Measurements from ENCODE around the gene KLHDC10. TPM values are rescaled to one million over a fixed set of nuclear protein-coding genes. Genes with fewer than 3 reads are reported as not detected.

KLHDC10 gene
- total RNA-seq, 1 experiment from 2014 or later, result 47.0 TPM

DNA sequence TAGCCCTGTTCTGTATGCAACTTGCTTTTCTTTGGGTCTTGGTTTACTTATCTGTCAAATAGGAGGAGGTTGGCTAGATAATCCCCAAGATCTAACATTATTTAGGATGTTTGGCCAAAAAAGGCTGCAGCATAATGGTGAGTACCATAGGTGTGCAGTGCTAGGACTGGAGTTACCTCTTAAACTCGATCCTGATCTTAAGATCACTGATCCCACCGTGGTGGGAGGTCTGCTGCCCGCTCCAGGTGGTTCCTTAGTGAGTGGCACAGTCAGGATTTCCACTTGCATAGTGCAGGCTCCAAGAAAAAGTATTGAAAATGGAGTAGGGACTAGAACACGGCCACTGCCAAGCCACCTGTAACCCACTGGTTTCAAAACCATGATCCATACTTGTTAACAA is 66.9 kb downstream of the KLHDC10 start:
- intact Hi-C loops (cut with micrococcal nuclease; ENCODE audit: unreplicated experiment), result no loop called here
- no peaks in the 10 kb centered on the region for H3K4me1 ChIP-seq (replicated peaks; ENCODE audit: insufficient read depth)
- ChIA-PET CTCF (no interaction called here), POLR2A (ENCODE audit: unreplicated experiment) (no interaction called here)
- no peaks in the 10 kb centered on the region for H3K79me2 ChIP-seq (ENCODE audit: low read depth)
- TF ChIP-seq EZH2 (IDR thresholded peaks at IDR 0.05; ENCODE audit: low read depth), result no peak
- TF ChIP-seq, protein P1, sequence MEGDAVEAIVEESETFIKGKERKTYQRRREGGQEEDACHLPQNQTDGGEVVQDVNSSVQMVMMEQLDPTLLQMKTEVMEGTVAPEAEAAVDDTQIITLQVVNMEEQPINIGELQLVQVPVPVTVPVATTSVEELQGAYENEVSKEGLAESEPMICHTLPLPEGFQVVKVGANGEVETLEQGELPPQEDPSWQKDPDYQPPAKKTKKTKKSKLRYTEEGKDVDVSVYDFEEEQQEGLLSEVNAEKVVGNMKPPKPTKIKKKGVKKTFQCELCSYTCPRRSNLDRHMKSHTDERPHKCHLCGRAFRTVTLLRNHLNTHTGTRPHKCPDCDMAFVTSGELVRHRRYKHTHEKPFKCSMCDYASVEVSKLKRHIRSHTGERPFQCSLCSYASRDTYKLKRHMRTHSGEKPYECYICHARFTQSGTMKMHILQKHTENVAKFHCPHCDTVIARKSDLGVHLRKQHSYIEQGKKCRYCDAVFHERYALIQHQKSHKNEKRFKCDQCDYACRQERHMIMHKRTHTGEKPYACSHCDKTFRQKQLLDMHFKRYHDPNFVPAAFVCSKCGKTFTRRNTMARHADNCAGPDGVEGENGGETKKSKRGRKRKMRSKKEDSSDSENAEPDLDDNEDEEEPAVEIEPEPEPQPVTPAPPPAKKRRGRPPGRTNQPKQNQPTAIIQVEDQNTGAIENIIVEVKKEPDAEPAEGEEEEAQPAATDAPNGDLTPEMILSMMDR (conservative IDR thresholded peaks at IDR 0.05), result no peak
- H3K9me2 ChIP-seq (ENCODE audit: insufficient read depth), result no peaks in the 10 kb centered on the region
- H2AFZ ChIP-seq, result no peak overlapping the region
- no peaks in the 10 kb centered on the region for H3K9me3 ChIP-seq (ENCODE audit: insufficient read depth, low read depth)
- H3K27ac ChIP-seq, result no peak overlapping the region
- DNase-seq, result no peak
- BruUV-seq (replicated peaks), result no TSS peak
- H3K4me2 ChIP-seq, result no peak overlapping the region
- H4K20me1 ChIP-seq (ENCODE audit: insufficient read depth), result no peaks in the 10 kb centered on the region
- H3K36me3 ChIP-seq (ENCODE audit: low read depth), result no peaks in the 10 kb centered on the region
- no peak overlapping the region for H3K4me3 ChIP-seq
- no peaks in the 10 kb centered on the region for H3K27me3 ChIP-seq (ENCODE audit: insufficient read depth, low read depth)
- H3F3A ChIP-seq (ENCODE audit: insufficient read depth, low read depth), result no peaks in the 10 kb centered on the region

DNA sequence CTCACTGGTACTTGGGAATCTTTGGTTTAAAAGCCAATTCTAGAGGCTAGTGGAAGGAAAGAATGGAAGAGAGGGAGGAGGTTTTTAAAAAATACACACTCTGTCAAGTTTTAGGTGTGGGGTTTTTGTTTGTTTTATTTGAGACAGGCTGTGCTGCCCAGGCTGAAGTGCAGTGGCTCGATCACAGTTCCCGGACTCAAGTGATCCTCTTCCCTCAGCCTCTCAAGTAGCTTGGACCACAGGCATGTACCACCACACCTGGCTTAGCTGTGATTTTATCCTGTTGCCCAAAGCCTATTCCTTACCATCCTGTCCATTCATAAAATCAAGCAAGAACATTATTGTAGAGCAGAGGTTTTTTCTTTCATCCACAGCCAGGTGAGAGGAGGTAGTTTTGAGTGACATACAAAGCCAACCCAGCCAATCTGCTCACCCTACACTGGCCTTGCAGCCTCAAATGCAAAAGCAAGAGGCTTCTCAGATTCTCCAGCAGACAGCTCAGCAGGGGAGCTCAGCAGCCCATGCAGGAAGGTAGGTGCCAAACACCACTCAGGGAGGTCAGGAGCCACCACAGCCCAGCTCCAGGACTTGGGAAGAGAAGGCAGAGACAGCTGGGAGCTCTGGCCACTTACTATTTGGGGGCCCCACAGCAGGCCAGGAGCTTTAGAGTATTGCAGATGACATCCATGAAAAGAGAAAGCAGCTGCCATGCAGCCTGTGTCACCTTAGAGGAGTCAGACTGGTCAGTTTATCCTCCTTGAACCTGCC is 69.0 kb downstream of the KLHDC10 start:
- CTCF ChIA-PET, result no interaction called here
- POLR2A ChIA-PET (ENCODE audit: unreplicated experiment), result no interaction called here
- no peak for DNase-seq
- Histone ChIP-seq H3K27me3 (ENCODE audit: insufficient read depth, low read depth) (no peaks in the 10 kb centered on the region), H3K79me2 (ENCODE audit: low read depth) (no peaks in the 10 kb centered on the region), H3K9me3 (ENCODE audit: insufficient read depth, low read depth) (no peaks in the 10 kb centered on the region), H3K36me3 (ENCODE audit: low read depth) (no peaks in the 10 kb centered on the region), H4K20me1 (ENCODE audit: insufficient read depth) (no peaks in the 10 kb centered on the region), H3K4me1 (replicated peaks; ENCODE audit: insufficient read depth) (peaks cover 3% of the 10 kb centered on the region; the same call in 1 of the 2 replicates), H3F3A (ENCODE audit: insufficient read depth, low read depth) (peaks cover 9% of the 10 kb centered on the region; the same call in 1 of the 2 replicates), H3K27ac (no peak overlapping the region), H3K4me3 (no peak overlapping the region), H3K4me2 (no peak overlapping the region), H2AFZ (no peak overlapping the region), H3K9me2 (ENCODE audit: insufficient read depth) (no peaks in the 10 kb centered on the region)
- intact Hi-C loops (cut with micrococcal nuclease; ENCODE audit: unreplicated experiment), result no loop called here
- BruUV-seq (replicated peaks), result no TSS peak
- TF ChIP-seq, protein P1 (conservative IDR thresholded peaks at IDR 0.05), result no peak
- no peak for TF ChIP-seq EZH2 (IDR thresholded peaks at IDR 0.05; ENCODE audit: low read depth)

DNA sequence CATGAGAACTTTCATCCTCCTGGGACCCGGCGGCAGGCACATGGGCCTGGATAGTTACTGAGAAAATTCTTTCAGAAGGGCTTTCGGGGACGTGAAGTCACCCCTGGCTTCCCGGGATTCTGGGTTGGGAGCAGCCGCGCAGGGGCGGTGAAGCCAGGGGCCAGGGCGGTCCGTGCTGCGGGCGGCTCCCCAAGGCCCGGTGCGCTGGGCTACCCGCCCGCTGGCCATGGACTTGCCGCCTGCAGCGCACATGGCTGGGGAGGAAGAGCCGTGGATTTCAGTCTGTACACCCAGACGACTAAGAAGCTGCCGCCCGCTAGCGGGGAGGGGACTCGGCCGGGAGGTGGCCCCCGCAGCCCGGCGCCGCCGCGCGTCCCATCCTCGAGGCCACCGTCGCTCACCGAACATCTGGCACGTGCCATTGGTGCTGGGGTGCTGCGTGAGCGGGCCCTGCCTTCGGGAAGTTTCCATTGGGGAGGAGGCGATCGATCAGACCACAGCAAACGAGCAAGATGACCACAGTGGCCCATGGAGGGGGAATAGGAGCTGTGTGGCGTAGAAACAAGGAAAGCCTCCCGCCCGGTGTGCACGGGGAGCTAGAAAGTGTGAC is 70.3 kb downstream of the KLHDC10 start:
- Histone ChIP-seq H3K79me2 (ENCODE audit: low read depth) (no peaks in the 10 kb centered on the region), H2AFZ (no peak overlapping the region), H4K20me1 (ENCODE audit: insufficient read depth) (no peaks in the 10 kb centered on the region), H3K27ac (no peak overlapping the region), H3K27me3 (ENCODE audit: insufficient read depth, low read depth) (no peaks in the 10 kb centered on the region), H3F3A (ENCODE audit: insufficient read depth, low read depth) (peaks cover 9% of the 10 kb centered on the region; the same call in 1 of the 2 replicates), H3K4me2 (no peak overlapping the region), H3K4me1 (replicated peaks; ENCODE audit: insufficient read depth) (peaks cover 5% of the 10 kb centered on the region; the same call in 1 of the 2 replicates), H3K9me2 (ENCODE audit: insufficient read depth) (no peaks in the 10 kb centered on the region), H3K9me3 (ENCODE audit: insufficient read depth, low read depth) (no peaks in the 10 kb centered on the region), H3K36me3 (ENCODE audit: low read depth) (no peaks in the 10 kb centered on the region), H3K4me3 (no peak overlapping the region)
- DNase-seq, result no peak
- no peak for TF ChIP-seq EZH2 (IDR thresholded peaks at IDR 0.05; ENCODE audit: low read depth)
- TF ChIP-seq, protein P1 (conservative IDR thresholded peaks at IDR 0.05), result no peak
- intact Hi-C loops (cut with micrococcal nuclease; ENCODE audit: unreplicated experiment), result no loop called here
- BruUV-seq (replicated peaks), result no TSS peak
- ChIA-PET CTCF (no interaction called here), POLR2A (ENCODE audit: unreplicated experiment) (no interaction called here)
